Peyer's patch (tissue), 4 donors: ENCODE data around the gene RFX3.

ENCODE experiments used
- POLR2A ChIP-seq, 2 donors: fragments of 450-650 bp; IDR thresholded peaks; one replicate each; pipeline ENCODE4 v1.5.1; 2017; ENCODE audit warnings: antibody characterized with exemption in 2 of 2, mild to moderate bottlenecking in 2 of 2, moderate library complexity in 2 of 2
- TF ChIP-seq, protein P1 (sequence below), 6 experiments: fragments of 450-650 bp in 4 of 6; fragments of 200-600 bp in 2 of 6; sonication (generic) in 1 of 6; IDR thresholded peaks; one replicate each; pipeline ENCODE4 v1.5.1; 2017 to 2019; ENCODE audit warnings: antibody characterized with exemption in 6 of 6, mild to moderate bottlenecking in 3 of 6, moderate library complexity in 1 of 6

DNA sequence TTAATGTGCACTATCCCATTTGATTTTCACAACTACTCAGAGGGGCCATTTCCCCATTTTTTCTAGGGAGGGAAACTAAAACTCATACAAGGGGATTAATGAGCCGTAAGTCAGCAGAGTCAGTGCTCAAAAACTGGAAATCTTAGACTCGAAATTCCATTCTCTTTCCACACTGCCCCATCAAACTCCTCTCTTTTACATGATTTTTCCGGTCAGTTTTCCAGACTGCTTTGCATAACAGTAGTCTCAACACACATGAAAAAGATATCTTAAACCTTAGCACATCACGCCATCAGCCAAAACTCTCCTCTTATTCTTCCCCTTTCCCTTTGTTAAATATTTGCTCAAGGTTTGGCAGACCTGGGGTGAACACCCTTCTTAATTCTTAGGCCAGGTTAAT, 332.0 kb downstream of the RFX3 start:
- TF ChIP-seq, protein P1, sequence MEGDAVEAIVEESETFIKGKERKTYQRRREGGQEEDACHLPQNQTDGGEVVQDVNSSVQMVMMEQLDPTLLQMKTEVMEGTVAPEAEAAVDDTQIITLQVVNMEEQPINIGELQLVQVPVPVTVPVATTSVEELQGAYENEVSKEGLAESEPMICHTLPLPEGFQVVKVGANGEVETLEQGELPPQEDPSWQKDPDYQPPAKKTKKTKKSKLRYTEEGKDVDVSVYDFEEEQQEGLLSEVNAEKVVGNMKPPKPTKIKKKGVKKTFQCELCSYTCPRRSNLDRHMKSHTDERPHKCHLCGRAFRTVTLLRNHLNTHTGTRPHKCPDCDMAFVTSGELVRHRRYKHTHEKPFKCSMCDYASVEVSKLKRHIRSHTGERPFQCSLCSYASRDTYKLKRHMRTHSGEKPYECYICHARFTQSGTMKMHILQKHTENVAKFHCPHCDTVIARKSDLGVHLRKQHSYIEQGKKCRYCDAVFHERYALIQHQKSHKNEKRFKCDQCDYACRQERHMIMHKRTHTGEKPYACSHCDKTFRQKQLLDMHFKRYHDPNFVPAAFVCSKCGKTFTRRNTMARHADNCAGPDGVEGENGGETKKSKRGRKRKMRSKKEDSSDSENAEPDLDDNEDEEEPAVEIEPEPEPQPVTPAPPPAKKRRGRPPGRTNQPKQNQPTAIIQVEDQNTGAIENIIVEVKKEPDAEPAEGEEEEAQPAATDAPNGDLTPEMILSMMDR (IDR thresholded peaks at IDR 0.05), result no peak
- TF ChIP-seq POLR2A (IDR thresholded peaks at IDR 0.05), result no peak
